KMS-11 (cell line): ENCODE measurements around the gene TGDS.
"Not testable (repeated sequence)": the region's sequence is repeated elsewhere in the genome, so short reads cannot be mapped to it uniquely, and the experiment has no call there.

Source experiments
- H2AFZ ChIP-seq: fragments of 200-600 bp; sonication (generic); 2 replicates; pipeline ENCODE4 v1.6.1; 2016; ENCODE audit warnings: antibody characterized with exemption, mixed run types, low read depth
- H3K27ac ChIP-seq: fragments of 200-600 bp; sonication (generic); 2 replicates; pipeline ENCODE4 v1.6.1; 2016; ENCODE audit warnings: mild to moderate bottlenecking, mixed run types
- H3K27me3 ChIP-seq: fragments of 200-600 bp; sonication (generic); 2 replicates; pipeline ENCODE4 v1.6.1; 2017; ENCODE audit warnings: mild to moderate bottlenecking, low read depth, mixed run types, moderate library complexity; ENCODE audit not compliant: insufficient read depth
- H3K36me3 ChIP-seq: fragments of 200-600 bp; sonication (generic); 2 replicates; pipeline ENCODE4 v1.6.1; 2017; ENCODE audit warnings: mild to moderate bottlenecking, mixed run types; ENCODE audit not compliant: insufficient read depth
- H3K4me1 ChIP-seq: fragments of 200-600 bp; sonication (generic); 2 replicates; pipeline ENCODE4 v1.6.1; 2016; ENCODE audit warnings: mild to moderate bottlenecking, low read depth, mixed run types; ENCODE audit not compliant: poor library complexity, severe bottlenecking
- H3K4me2 ChIP-seq: fragments of 200-600 bp; sonication (generic); 2 replicates; pipeline ENCODE4 v1.7.0; 2016; ENCODE audit warnings: mild to moderate bottlenecking, mixed run types
- H3K4me3 ChIP-seq: fragments of 200-600 bp; sonication (generic); IDR thresholded peaks from 2 replicates; pipeline ENCODE4 v1.6.1; 2017; ENCODE audit warnings: low read depth, low read length, mixed read lengths; ENCODE audit not compliant: insufficient read depth
- H3K79me2 ChIP-seq: fragments of 200-600 bp; sonication (generic); 2 replicates; pipeline ENCODE4 v1.6.1; 2016; ENCODE audit warnings: low read depth, mixed run types; ENCODE audit not compliant: insufficient read depth
- H3K9ac ChIP-seq: fragments of 200-600 bp; sonication (generic); 2 replicates; pipeline ENCODE4 v1.6.1; 2016; ENCODE audit warnings: mild to moderate bottlenecking, mixed run types
- H4K20me1 ChIP-seq: fragments of 200-600 bp; sonication (generic); 2 replicates; pipeline ENCODE4 v1.6.1; 2016; ENCODE audit warnings: mild to moderate bottlenecking, mixed run types; ENCODE audit not compliant: insufficient read depth
- TF ChIP-seq, protein P1 (sequence below): fragments of 200-600 bp; sonication (generic); conservative IDR thresholded peaks from 2 replicates; pipeline ENCODE4 v1.6.1; 2017; ENCODE audit warnings: low read depth, mild to moderate bottlenecking, antibody characterized with exemption, low read length, moderate library complexity, mixed read lengths

Gene TGDS, protein sequence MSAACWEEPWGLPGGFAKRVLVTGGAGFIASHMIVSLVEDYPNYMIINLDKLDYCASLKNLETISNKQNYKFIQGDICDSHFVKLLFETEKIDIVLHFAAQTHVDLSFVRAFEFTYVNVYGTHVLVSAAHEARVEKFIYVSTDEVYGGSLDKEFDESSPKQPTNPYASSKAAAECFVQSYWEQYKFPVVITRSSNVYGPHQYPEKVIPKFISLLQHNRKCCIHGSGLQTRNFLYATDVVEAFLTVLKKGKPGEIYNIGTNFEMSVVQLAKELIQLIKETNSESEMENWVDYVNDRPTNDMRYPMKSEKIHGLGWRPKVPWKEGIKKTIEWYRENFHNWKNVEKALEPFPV

DNA sequence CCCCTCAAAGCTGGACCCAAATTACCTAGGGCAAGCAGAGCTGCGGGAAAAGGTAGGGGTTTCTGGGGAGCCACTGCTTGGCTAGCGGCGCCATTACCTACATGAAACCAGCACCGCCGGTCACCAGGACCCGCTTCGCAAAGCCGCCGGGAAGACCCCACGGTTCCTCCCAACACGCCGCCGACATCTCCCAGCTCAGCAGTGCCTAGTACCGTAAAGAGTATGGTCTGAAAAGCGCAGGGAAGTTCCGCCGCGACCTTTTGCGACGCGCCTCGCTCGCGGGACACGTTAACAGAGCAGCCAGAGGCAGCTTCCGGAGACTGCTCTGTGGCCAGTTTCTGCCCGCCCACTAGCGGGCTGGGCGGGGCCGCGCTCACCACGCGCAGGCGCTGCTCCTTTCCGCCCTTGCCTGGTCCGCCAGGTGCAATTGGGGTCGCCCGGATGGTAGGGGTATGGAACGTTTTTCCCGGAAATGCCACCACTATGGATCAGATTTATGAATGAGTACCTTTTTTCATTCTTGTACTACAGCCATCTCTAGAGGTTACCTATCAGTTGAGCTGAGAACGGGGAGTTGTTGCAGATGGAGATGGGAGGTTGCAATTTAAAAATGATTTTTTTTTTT is at the start of gene TGDS:
Gene TGDS, minus strand, starts transcription at position 203 of the 625 bp plus-strand sequence. Its CDS starts 16 bp downstream, at position 187.
- peaks cover 28% of the 10 kb centered on the region; the same call in 1 of the 2 replicates for H3K79me2 ChIP-seq
- peak within 1 kb of the TSS; percentile 42; the same call in 1 of the 2 replicates for H3K27ac ChIP-seq
- peak within 1 kb of the TSS; percentile 75; the same call in 1 of the 2 replicates for H2AFZ ChIP-seq
- H3K4me3 ChIP-seq, result no peak within 1 kb of the TSS
- peaks cover 30% of the 10 kb centered on the region for H3K4me1 ChIP-seq
- H3K36me3 ChIP-seq, result no peaks in the 10 kb centered on the region
- peak within 1 kb of the TSS; percentile 84 for H3K4me2 ChIP-seq
- TF ChIP-seq, protein P1, sequence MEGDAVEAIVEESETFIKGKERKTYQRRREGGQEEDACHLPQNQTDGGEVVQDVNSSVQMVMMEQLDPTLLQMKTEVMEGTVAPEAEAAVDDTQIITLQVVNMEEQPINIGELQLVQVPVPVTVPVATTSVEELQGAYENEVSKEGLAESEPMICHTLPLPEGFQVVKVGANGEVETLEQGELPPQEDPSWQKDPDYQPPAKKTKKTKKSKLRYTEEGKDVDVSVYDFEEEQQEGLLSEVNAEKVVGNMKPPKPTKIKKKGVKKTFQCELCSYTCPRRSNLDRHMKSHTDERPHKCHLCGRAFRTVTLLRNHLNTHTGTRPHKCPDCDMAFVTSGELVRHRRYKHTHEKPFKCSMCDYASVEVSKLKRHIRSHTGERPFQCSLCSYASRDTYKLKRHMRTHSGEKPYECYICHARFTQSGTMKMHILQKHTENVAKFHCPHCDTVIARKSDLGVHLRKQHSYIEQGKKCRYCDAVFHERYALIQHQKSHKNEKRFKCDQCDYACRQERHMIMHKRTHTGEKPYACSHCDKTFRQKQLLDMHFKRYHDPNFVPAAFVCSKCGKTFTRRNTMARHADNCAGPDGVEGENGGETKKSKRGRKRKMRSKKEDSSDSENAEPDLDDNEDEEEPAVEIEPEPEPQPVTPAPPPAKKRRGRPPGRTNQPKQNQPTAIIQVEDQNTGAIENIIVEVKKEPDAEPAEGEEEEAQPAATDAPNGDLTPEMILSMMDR, result no peak
- peak within 1 kb of the TSS; percentile 79; the same call in 1 of the 2 replicates for H3K9ac ChIP-seq
- H4K20me1 ChIP-seq, result no peaks in the 10 kb centered on the region; the same call in 1 of the 2 replicates
- no peaks in the 10 kb centered on the region for H3K27me3 ChIP-seq

DNA sequence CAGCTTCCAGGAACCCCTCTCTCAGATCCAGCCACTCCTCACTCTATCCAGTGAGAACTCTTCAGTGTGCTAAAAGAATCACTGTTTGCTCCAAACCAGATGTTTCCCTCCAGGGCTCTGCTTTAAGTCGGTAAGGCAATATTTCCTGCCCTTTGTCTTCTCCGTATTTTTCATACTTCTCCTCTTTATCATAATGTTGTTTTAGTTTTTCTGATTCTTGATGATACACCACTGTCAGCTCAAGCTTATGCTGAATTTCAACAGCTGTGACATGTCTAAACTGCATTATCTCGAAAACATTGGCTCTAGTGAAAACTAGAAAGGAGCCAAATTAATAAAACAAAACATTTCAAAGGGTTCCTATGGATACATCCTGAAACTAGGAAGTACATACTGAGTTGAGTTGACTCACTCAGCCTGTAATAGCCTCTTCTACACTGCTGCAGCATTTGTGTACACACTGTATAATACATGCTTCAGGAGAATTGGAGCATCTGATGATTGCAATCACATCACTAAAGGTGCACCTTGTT is 45.5 kb upstream of the TGDS start:
- Histone ChIP-seq H3K27ac (no peak overlapping the region), H3K79me2 (no peaks in the 10 kb centered on the region), H3K27me3 (no peaks in the 10 kb centered on the region), H3K4me1 (no peaks in the 10 kb centered on the region), H3K9ac (no peak overlapping the region), H4K20me1 (no peaks in the 10 kb centered on the region), H3K36me3 (no peaks in the 10 kb centered on the region), H3K4me3 (no peak overlapping the region), H3K4me2 (no peak overlapping the region), H2AFZ (no peak overlapping the region)
- TF ChIP-seq, protein P1, result no peak

DNA sequence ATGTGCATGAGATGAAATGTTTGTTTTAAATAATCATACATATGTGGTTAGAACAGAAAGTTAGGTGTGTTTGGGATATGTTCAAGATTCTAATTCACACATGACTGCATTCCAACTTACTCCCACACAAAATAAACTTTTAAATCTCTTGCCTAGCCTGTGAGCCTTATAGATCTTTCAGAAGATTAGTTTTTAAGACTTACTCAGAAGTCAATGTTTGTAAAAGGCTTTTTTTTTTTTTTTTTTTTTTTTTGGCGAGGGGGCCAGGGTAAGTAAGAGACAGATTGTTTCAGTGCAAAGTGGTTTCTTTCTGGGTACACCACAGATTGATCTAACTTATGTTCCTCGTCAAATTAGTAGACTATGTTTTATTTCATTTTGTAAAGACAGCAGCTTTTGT is 44.8 kb upstream of the TGDS start:
- TF ChIP-seq, protein P1, result no peak

DNA sequence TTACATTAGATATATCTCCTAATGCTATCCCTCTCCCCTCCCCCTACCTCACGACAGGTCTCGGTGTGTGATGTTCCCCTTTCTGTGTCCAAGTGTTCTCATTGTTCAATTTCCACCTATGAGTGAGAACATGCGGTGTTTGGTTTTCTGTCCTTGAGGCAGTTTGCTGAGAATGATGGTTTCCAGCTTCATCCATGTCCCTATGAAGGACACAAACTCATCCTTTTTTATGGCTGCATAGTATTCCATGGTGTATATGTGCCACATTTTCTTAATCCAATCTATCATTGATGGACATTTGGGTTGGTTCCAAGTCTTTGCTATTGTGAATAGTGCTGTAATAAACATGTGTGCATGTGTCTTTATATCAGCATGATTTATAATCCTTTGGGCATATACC is 41.7 kb upstream of the TGDS start:
- H3K27me3 ChIP-seq, H3K79me2 ChIP-seq, H2AFZ ChIP-seq, H4K20me1 ChIP-seq, H3K4me2 ChIP-seq, H3K4me1 ChIP-seq, H3K27ac ChIP-seq, H3K9ac ChIP-seq, H3K4me3 ChIP-seq, H3K36me3 ChIP-seq: not testable (repeated sequence)

More for the DNA sequence above, 44.8 kb upstream of the TGDS start:
- H3K79me2 ChIP-seq, result no peaks in the 10 kb centered on the region
- no peak overlapping the region for H3K9ac ChIP-seq
- H3K27me3 ChIP-seq, result no peaks in the 10 kb centered on the region
- no peak overlapping the region for H2AFZ ChIP-seq
- H4K20me1 ChIP-seq, result no peaks in the 10 kb centered on the region
- H3K4me2 ChIP-seq, result no peak overlapping the region
- no peaks in the 10 kb centered on the region for H3K36me3 ChIP-seq
- H3K27ac ChIP-seq, result no peak overlapping the region
- no peaks in the 10 kb centered on the region for H3K4me1 ChIP-seq
- no peak overlapping the region for H3K4me3 ChIP-seq
